ENCODE measurements around the gene ANKRD50.

The ANKRD50 gene

DNA sequence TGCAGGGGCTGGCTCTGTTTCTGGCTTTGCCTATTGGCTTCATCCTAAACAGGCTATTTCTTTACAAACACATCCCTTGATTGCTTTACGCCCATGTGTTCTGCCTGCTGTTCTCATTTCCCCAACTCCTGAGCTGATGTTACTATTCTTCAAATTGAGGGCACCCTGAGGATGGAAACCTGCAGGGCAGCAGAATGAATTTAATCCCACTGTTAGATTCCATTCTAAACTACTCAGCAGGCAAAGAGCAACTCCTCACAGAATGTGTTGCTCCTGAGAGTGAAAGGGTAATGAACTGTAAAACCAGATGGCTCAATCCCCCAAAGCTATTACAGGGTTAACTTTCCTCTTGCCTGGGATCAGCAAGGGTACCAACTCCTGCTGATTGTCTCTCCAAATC is 75.7 kb downstream of the ANKRD50 start:
- in situ Hi-C loops (cut with MboI; ENCODE audit: low sequenced_read_pairs): no loop called here

DNA sequence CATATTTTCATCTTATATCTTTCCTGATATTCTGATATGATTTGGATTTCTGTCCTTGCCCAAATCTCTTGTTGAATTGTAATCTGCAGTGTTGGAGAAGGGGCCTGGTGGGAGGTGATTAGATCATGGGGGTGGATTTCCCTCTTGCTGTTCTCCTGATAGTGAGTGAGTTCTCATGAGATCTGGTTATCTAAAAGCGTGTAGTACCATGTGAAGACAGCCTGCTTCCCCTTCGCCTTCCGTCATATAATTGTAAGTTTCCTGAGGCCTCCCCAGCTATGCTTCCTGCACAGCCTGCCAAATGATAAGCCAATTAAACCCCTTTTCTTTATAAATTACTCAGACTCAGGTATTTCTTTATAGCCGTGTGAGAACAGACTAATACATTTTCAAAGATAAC is 77.2 kb downstream of the ANKRD50 start:
- in situ Hi-C loops (cut with MboI; ENCODE audit: low sequenced_read_pairs): no loop called here

DNA sequence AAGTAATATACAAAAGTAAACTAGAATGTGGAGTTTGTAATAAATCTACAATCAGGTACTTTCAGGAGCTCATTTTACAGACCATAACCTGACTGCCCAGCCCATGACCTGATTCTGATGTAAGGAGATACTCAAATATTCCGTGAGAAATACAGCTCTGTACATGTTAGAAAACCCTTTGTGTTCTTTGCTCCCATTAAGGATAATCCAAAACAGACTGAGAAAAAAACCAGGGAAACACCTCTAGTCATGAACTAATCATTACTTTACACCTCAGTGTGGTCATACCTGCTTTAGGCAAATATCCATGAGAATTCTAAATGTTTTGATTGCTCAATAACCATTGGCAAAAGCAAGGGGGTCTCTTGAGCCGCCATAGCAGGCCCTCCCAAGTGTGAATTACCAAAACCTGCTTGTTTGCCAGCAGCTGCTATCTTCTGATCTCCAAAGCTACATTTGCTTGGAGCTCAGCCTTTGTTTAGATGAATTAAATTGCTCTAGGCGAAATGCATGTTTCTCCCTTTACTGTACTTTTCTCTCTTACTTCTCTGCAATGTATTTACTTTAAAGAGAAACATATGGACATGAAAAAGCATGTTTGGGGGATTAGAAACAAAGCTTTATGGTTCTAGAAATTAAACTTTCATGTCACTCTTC is 79.1 kb downstream of the ANKRD50 start:
- in situ Hi-C loops (cut with MboI; ENCODE audit: low sequenced_read_pairs): no loop called here

DNA sequence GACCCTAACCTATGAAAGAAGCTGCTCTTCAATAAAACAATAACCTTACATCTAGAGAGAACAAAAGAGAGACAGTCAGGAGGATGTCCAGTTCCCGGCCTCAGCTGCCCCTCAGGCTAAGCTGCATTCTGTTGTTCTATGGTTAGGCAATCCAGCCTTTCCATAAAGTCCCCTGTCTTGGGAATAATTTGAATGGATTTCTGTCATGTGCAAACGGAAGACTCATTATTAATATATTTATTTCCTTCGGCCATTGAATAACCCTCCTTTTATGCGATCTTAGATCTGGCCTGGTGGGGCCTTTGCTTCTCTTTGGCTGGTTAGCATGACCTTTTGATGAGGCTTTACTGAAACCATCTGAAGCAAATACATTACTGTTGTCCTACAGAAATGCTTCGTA is 80.1 kb downstream of the ANKRD50 start:
- in situ Hi-C loops (cut with MboI; ENCODE audit: low sequenced_read_pairs): no loop called here

DNA sequence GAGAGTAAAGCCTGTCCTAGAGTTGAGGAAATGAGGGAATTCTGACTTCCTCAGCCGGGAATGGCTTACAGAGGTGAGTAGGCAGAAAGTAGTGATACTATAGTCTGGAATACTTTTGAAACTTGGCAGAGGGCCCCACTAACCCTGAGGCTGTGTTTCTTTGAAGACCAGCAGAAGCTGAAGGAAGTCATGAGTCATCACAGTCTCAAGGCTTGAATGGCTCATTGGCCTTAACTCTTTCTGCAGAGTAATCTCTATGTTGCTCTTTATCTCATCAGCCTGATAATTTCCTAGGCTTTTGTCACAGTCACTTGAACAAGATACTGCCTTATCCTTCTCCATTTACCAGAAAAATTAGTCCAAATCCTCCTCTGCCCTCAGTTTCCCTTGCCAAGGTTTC is 80.8 kb downstream of the ANKRD50 start:
- in situ Hi-C loops (cut with MboI; ENCODE audit: low sequenced_read_pairs): no loop called here

DNA sequence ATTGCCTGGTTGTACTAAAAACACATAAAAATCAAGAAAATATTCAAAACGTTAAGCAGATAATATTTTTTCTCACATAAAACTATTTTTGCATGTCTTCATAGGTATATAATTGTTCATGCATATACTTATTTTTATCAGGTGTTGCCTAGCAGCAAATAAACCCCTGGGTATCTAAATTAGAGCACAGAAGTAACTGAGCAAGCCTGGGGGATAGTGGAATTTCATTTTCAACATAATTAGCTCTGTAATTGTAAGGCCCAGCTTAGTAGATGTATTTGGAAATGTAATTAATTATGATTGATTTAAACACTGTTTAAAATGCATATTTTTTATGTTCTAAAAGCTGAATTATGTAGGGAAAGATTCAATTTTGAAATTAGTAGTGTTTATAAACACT is 82.9 kb downstream of the ANKRD50 start:
- in situ Hi-C loops (cut with MboI; ENCODE audit: low sequenced_read_pairs): no loop called here
